Mesenchymal stem cell (in vitro differentiated cells and primary cell): Measurements from ENCODE around the gene MAL.

Source experiments
- DNase-seq: peaks from one replicate; pipeline ENCODE4 v3.0.0-alpha.2; 2013
- H2AFZ ChIP-seq: one replicate; pipeline ENCODE4 v1.6.1; 2013; ENCODE audit warnings: low read depth, mild to moderate bottlenecking, control low read depth, inconsistent platforms, low read length, moderate library complexity
- H2AK5ac ChIP-seq: 2 replicates; pipeline ENCODE4 v1.6.1; 2013; ENCODE audit warnings: low read length, moderate library complexity, mild to moderate bottlenecking, inconsistent platforms; ENCODE audit not compliant: severe bottlenecking
- H2BK120ac ChIP-seq: one replicate; pipeline ENCODE4 v1.6.1; 2013; ENCODE audit warnings: low read depth, mild to moderate bottlenecking, inconsistent platforms, low read length, moderate library complexity
- H2BK12ac ChIP-seq, 2 experiments: one replicate each; pipeline ENCODE4 v1.6.1; 2013; ENCODE audit warnings: inconsistent platforms in 2 of 2, low read length in 2 of 2, mild to moderate bottlenecking in 2 of 2, moderate library complexity in 2 of 2, control low read depth in 1 of 2
- H2BK15ac ChIP-seq: one replicate; pipeline ENCODE4 v1.6.1; 2013; ENCODE audit warnings: mild to moderate bottlenecking, low read depth, inconsistent platforms; ENCODE audit not compliant: poor library complexity, severe bottlenecking
- H2BK5ac ChIP-seq: 2 replicates; pipeline ENCODE4 v1.6.1; 2013; ENCODE audit warnings: low read depth, mild to moderate bottlenecking, low read length, control low read depth, inconsistent platforms; ENCODE audit not compliant: poor library complexity, severe bottlenecking
- H3K14ac ChIP-seq, 2 experiments: one replicate each; pipeline ENCODE4 v1.6.1; 2013; ENCODE audit warnings: inconsistent platforms in 2 of 2, low read length in 2 of 2, control low read depth in 1 of 2, mild to moderate bottlenecking in 1 of 2, moderate library complexity in 1 of 2
- H3K18ac ChIP-seq, 2 experiments: one replicate each; pipeline ENCODE4 v1.6.1; 2013; ENCODE audit warnings: inconsistent platforms in 2 of 2, low read length in 2 of 2, control low read depth in 1 of 2, low read depth in 1 of 2, mild to moderate bottlenecking in 1 of 2
- H3K23ac ChIP-seq, 2 experiments: one replicate each; pipeline ENCODE4 v1.6.1; 2013; ENCODE audit warnings: inconsistent platforms in 2 of 2, low read length in 2 of 2, mild to moderate bottlenecking in 2 of 2, moderate library complexity in 2 of 2, control low read depth in 1 of 2
- H3K27ac ChIP-seq: 2 replicates; pipeline ENCODE4 v1.5.1; 2013; ENCODE audit warnings: mild to moderate bottlenecking, moderate library complexity, low read length, control low read depth, inconsistent platforms; ENCODE audit not compliant: poor library complexity, severe bottlenecking
- H3K27me3 ChIP-seq, 2 experiments: 2 replicates each; pipeline versions ENCODE4 v1.6.1 to v1.7.0; 2013; ENCODE audit warnings: low read length in 2 of 2, mild to moderate bottlenecking in 2 of 2, moderate library complexity in 2 of 2, control low read depth in 1 of 2, inconsistent platforms in 1 of 2; ENCODE audit not compliant: control insufficient read depth in 1 of 2, insufficient read depth in 1 of 2
- H3K36me3 ChIP-seq, 2 experiments: 2 replicates each; pipeline versions ENCODE4 v1.6.1 to v1.7.0; 2013; ENCODE audit warnings: low read length in 2 of 2, control low read depth in 1 of 2, inconsistent platforms in 1 of 2, low read depth in 1 of 2, mild to moderate bottlenecking in 1 of 2; ENCODE audit not compliant: insufficient read depth in 2 of 2, control insufficient read depth in 1 of 2
- H3K4ac ChIP-seq, 2 experiments: one replicate each; pipeline ENCODE4 v1.6.1; 2013; ENCODE audit warnings: inconsistent platforms in 2 of 2, low read length in 2 of 2, mild to moderate bottlenecking in 2 of 2, moderate library complexity in 2 of 2, control low read depth in 1 of 2, low read depth in 1 of 2
- H3K4me1 ChIP-seq: 2 replicates; pipeline ENCODE4 v1.6.1; 2013; ENCODE audit warnings: low read depth, low read length, control low read depth; ENCODE audit not compliant: control insufficient read depth, insufficient read depth
- H3K4me2 ChIP-seq: 2 replicates; pipeline ENCODE4 v1.6.1; 2013; ENCODE audit warnings: low read length, mild to moderate bottlenecking, inconsistent platforms; ENCODE audit not compliant: poor library complexity, severe bottlenecking
- H3K4me3 ChIP-seq, 2 experiments: 2 replicates each; pipeline versions ENCODE4 v1.5.1 to v1.7.0; 2013; ENCODE audit warnings: low read length in 2 of 2, mild to moderate bottlenecking in 2 of 2, control low read depth in 1 of 2, low read depth in 1 of 2; ENCODE audit not compliant: insufficient read depth in 1 of 2
- H3K79me1 ChIP-seq: replicated peaks from 2 replicates; pipeline ENCODE4 v1.6.1; 2013; ENCODE audit warnings: mild to moderate bottlenecking, control low read depth, low read length, inconsistent platforms; ENCODE audit not compliant: poor library complexity, severe bottlenecking
- H3K9ac ChIP-seq: 2 replicates; pipeline ENCODE4 v1.7.0; 2013; ENCODE audit warnings: mild to moderate bottlenecking, low read length, moderate library complexity
- H3K9me3 ChIP-seq: 2 replicates; pipeline ENCODE4 v1.7.0; 2013; ENCODE audit warnings: mild to moderate bottlenecking, low read length; ENCODE audit not compliant: control insufficient read depth
- H4K8ac ChIP-seq: one replicate; pipeline ENCODE4 v1.6.1; 2013; ENCODE audit warnings: inconsistent platforms, mild to moderate bottlenecking, low read length, moderate library complexity
- H4K91ac ChIP-seq: one replicate; pipeline ENCODE4 v1.6.1; 2013; ENCODE audit warnings: mild to moderate bottlenecking, low read length, inconsistent platforms
- WGBS: methylation state at CpG from one replicate; pipeline ENCODE4 v1.1.7; 2013; ENCODE audit warnings: mixed read lengths; 5-methylcytosine and 5-hydroxymethylcytosine counted together

Gene MAL

DNA sequence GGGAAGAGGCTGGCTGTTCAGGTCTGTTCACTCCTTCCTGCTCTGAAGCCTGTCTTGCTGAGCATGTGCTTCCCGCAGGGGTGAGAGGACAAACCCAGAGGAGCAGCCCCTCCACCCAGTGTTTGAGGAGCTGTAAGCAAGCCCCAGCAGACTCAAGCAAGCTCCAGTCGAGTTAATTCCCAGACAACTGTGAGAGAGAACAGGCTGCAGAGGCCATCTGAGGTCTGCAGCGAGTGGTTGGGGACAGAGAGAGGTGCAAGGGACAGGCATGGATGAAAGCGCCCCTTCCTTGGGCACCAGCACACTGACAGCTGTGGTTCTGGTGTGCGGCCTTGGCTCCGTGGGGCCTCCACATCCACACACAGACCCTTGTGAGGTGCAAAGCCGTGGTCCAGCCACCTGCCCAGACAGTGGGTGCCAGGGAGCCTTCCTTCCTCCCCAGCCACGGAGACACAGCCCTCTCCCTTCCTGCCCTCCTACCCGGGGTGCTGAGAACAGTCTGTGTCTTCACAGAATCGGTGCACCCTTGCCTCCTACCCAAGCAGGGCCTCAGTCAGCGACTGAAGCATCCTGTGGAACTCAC lies 36.2 kb downstream of the MAL start:
- DNase-seq = no peak
- H2BK15ac ChIP-seq = no peak overlapping the region
- H2BK120ac ChIP-seq = no peak overlapping the region
- H3K4ac ChIP-seq = no peak overlapping the region
- peaks cover 6% of the 10 kb centered on the region for H3K4me1 ChIP-seq
- no peak overlapping the region for H3K4me3 ChIP-seq
- H3K4me2 ChIP-seq = no peak overlapping the region
- no peak overlapping the region for H3K14ac ChIP-seq
- 59% methylated on average over 10 of the region's 11 CpGs for WGBS
- no peaks in the 10 kb centered on the region for H3K9me3 ChIP-seq
- no peaks in the 10 kb centered on the region for H3K36me3 ChIP-seq
- no peak overlapping the region for H3K23ac ChIP-seq
- H2AK5ac ChIP-seq = no peak overlapping the region
- no peak overlapping the region for H3K18ac ChIP-seq
- H4K8ac ChIP-seq = no peak overlapping the region
- no peak overlapping the region for H4K91ac ChIP-seq
- no peak overlapping the region for H3K9ac ChIP-seq
- peaks cover 18 to 69% of the 10 kb centered on the region in 2 experiments for H3K27me3 ChIP-seq
- no peak overlapping the region for H2AFZ ChIP-seq
- H2BK5ac ChIP-seq = no peak overlapping the region
- H3K79me1 ChIP-seq = no peaks in the 10 kb centered on the region
- H3K27ac ChIP-seq = no peak overlapping the region
- H2BK12ac ChIP-seq = no peak overlapping the region

DNA sequence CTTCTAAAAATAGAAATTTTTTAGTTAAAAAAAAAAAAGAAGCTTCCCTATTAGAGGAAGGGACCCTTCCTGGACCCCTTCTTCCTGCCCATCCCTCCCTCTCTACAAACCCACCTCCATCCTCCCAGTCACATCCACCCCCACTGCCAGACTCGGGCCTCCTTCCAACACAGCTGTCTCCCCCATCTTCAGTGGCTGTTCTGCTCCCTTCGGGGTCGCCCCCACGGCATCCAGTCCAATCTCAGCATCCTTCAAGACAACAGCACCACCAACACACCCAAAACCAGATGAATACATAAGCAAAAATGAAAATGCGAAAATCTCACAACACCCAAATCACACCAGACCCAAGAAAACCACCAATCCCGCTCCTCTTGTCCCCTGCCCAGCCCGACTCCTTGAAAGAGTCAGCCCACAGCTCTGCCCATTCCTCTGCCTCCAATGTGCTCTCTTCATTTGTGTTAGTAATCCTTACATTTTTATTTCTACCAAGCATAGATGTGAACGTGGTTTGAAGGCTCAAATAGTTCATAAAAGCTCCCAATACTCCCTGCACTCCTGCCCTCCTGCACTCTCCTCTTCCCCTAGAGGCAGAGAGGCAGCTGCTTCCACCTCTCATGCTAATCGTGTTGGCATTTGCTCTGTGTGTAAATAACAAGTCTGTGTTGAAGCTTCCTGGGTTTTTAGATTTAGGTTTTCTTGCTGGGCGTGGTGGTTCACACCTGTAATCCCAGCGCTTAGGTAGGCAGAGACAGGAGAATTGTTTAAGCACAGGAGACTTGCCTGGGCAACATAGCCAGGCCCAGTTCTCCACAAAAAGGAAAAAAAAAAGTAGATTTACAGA lies 37.0 kb downstream of the MAL start:
- DNase-seq = no peak
- Histone ChIP-seq H3K18ac (no peak overlapping the region), H2BK120ac (no peak overlapping the region), H2AK5ac (no peak overlapping the region), H3K9ac (no peak overlapping the region), H2AFZ (no peak overlapping the region), H3K4me3 (no peak overlapping the region), H4K91ac (no peak overlapping the region), H3K4ac (no peak overlapping the region), H3K9me3 (no peaks in the 10 kb centered on the region), H3K23ac (no peak overlapping the region), H3K36me3 (no peaks in the 10 kb centered on the region), H4K8ac (no peak overlapping the region), H3K27me3 (peaks cover 18 to 63% of the 10 kb centered on the region in 2 experiments), H3K4me1 (peaks cover 5% of the 10 kb centered on the region), H2BK5ac (no peak overlapping the region), H2BK15ac (no peak overlapping the region), H3K4me2 (no peak overlapping the region), H3K27ac (no peak overlapping the region), H2BK12ac (no peak overlapping the region), H3K79me1 (no peaks in the 10 kb centered on the region), H3K14ac (no peak overlapping the region)
- 59% methylated on average over 11 of the region's 11 CpGs for WGBS

DNA sequence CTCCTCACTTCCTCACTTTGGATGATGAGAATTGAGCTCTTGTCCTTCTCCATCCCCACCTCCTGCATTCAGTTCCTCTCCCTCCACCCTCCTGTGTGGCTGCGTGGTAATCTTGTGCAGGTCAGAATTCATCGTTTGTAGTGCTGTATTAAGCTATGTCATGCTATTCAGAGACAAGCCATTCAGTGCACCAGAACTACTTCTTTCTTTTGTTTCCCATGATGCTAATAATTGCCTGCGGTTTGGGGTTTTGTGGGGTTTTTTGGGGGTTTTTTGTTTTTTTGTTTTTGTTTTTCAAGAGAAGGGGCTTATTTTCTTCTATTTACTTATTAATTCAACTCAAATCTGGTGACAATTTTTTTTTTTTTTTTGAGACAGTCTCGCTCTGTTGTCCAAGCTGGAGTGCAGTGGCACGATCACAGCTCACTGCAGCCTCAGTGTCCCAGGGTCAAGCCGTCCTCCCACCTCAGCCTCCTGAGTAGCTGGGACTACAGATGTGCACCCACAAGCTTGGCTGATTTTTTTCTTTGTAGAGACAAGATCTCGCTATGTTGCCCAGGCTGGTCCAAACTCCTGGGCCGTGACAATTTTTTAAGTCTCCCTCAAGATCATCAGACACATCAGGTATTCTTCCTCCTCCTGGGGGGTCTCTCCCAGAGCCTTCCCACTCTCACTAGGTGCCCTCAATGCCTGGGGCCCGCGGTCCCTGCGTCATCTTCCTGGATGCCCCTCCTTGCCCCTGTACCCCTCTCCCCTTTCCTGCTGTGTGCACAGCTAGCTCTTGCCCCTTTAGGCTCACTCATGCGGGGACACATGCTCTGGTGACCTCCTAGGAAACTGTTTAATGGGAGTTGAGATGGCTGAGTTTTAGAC lies 37.8 kb downstream of the MAL start:
- Histone ChIP-seq H3K36me3 (no peaks in the 10 kb centered on the region), H3K4me2 (no peak overlapping the region), H4K91ac (no peak overlapping the region), H3K23ac (no peak overlapping the region), H2AK5ac (no peak overlapping the region), H3K27me3 (peaks cover 17 to 55% of the 10 kb centered on the region in 2 experiments), H2BK15ac (no peak overlapping the region), H3K27ac (no peak overlapping the region), H3K4ac (no peak overlapping the region), H3K9ac (no peak overlapping the region), H4K8ac (no peak overlapping the region), H3K4me1 (peaks cover 5% of the 10 kb centered on the region), H2BK5ac (no peak overlapping the region), H3K79me1 (no peaks in the 10 kb centered on the region), H3K9me3 (no peaks in the 10 kb centered on the region), H3K4me3 (no peak overlapping the region), H2BK12ac (no peak overlapping the region), H2AFZ (no peak overlapping the region), H3K18ac (no peak overlapping the region), H3K14ac (no peak overlapping the region), H2BK120ac (no peak overlapping the region)
- 74% methylated on average over 7 of the region's 12 CpGs for WGBS
- DNase-seq = no peak

DNA sequence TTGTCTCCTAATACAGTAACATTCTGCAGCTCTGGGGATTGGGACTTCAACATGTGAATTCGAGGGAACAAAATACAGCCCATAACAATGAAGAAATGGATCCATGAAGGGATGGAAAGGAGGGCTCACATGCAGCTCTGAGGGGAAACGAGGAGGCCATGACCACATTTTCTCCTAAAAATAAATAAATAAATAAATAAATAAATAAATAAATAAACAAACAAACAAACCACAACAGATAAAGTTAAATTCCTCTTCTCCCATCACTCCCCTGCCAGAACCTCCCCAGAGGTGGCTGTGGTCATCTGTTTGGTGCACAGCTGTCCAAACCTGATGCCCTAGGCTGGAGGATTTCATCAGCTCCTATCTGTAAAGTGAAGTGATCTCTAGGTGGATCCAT lies 42.7 kb downstream of the MAL start:
- Histone ChIP-seq H2BK5ac (no peak overlapping the region), H3K27ac (no peak overlapping the region), H3K9me3 (no peaks in the 10 kb centered on the region), H3K14ac (no peak overlapping the region), H2BK12ac (no peak overlapping the region), H4K91ac (no peak overlapping the region), H3K9ac (no peak overlapping the region), H2AFZ (no peak overlapping the region), H3K4me1 (no peaks in the 10 kb centered on the region), H3K23ac (no peak overlapping the region), H2AK5ac (no peak overlapping the region), H3K27me3 (peaks cover 7 to 34% of the 10 kb centered on the region in 2 experiments), H2BK15ac (no peak overlapping the region), H2BK120ac (no peak overlapping the region), H4K8ac (no peak overlapping the region), H3K4ac (no peak overlapping the region), H3K18ac (no peak overlapping the region), H3K4me2 (no peak overlapping the region), H3K4me3 (no peak overlapping the region), H3K36me3 (no peaks in the 10 kb centered on the region), H3K79me1 (no peaks in the 10 kb centered on the region)
- 89% methylated on average over 1 of the region's 2 CpGs for WGBS
- DNase-seq = no peak
